ENCODE results near the gene CPPED1. TPM values are rescaled to one million over a fixed set of nuclear protein-coding genes. Genes with fewer than 3 reads are reported as not detected.

The CPPED1 gene
- total RNA-seq, 1 donor from 2014 or later: 20.1 TPM

GRCh38 chr16:12625068-12625467 is 178.6 kb downstream of the CPPED1 start:
- H3K27me3 ChIP-seq: no peaks in the 10 kb centered on the region
- ATAC-seq: no peak
- H3K4me1 ChIP-seq: no peaks in the 10 kb centered on the region
- H3K4me3 ChIP-seq: no peak overlapping the region
- no peaks in the 10 kb centered on the region for H3K36me3 ChIP-seq
- H3K9me3 ChIP-seq: no peaks in the 10 kb centered on the region
- DNase-seq: no peak
- H3K27ac ChIP-seq: no peak overlapping the region
- intact Hi-C loops (cut with DNase I): no loop called here
- TF ChIP-seq, protein P1, sequence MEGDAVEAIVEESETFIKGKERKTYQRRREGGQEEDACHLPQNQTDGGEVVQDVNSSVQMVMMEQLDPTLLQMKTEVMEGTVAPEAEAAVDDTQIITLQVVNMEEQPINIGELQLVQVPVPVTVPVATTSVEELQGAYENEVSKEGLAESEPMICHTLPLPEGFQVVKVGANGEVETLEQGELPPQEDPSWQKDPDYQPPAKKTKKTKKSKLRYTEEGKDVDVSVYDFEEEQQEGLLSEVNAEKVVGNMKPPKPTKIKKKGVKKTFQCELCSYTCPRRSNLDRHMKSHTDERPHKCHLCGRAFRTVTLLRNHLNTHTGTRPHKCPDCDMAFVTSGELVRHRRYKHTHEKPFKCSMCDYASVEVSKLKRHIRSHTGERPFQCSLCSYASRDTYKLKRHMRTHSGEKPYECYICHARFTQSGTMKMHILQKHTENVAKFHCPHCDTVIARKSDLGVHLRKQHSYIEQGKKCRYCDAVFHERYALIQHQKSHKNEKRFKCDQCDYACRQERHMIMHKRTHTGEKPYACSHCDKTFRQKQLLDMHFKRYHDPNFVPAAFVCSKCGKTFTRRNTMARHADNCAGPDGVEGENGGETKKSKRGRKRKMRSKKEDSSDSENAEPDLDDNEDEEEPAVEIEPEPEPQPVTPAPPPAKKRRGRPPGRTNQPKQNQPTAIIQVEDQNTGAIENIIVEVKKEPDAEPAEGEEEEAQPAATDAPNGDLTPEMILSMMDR (IDR thresholded peaks at IDR 0.05): no peak

DNA sequence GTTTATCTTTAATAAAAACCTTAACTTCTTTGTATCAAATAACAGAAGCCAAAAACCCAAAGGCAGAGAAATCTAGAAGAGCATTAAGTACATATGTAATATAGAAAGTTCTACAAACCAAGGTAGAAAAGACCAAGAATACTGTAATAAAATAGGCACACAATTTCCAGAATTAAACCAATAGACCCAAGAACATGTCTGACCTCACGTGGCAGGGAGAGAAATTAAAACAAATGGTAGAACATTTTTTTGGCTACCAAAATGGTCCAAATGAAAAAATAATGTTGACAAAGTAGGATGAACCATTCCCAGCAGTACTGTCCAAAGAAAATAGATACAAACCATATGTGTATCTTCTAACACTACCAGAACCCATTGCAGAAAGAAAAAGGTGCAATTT is 183.5 kb downstream of the CPPED1 start:
- no peaks in the 10 kb centered on the region for H3K4me1 ChIP-seq
- H3K4me3 ChIP-seq: no peak overlapping the region
- H3K27ac ChIP-seq: no peak overlapping the region
- H3K9me3 ChIP-seq: no peaks in the 10 kb centered on the region
- TF ChIP-seq, protein P1 (IDR thresholded peaks at IDR 0.05): no peak
- intact Hi-C loops (cut with DNase I): no loop called here
- H3K36me3 ChIP-seq: no peaks in the 10 kb centered on the region
- DNase-seq (no peak), ATAC-seq (no peak)
- H3K27me3 ChIP-seq: no peaks in the 10 kb centered on the region

GRCh38 chr16:12618515-12618914 is 185.2 kb downstream of the CPPED1 start:
- TF ChIP-seq, protein P1 (IDR thresholded peaks at IDR 0.05): no peak

DNA sequence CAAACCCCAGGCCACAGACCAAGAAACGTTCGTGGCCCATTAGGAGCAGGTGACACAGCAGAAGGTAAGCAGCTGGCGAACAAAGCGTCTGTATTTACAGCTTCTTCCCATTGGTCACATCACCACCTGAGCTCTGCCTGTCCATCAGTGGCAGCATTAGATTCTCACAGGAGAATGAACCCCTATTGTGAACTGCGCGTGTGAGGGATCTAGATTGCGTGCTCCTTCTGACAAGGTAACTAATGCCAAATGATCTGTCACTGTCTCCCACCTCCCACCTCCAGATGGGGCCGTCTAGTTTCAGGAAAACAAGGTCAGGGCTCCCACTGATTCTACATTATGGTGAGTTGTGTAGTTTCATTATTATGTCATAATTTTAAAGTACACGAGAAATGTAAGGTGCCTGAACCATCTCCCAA is 186.3 kb downstream of the CPPED1 start:
- intact Hi-C loops (cut with DNase I): no loop called here
- Histone ChIP-seq H3K4me3 (no peak overlapping the region), H3K36me3 (no peaks in the 10 kb centered on the region), H3K27ac (no peak overlapping the region), H3K4me1 (no peaks in the 10 kb centered on the region), H3K27me3 (no peaks in the 10 kb centered on the region), H3K9me3 (no peaks in the 10 kb centered on the region)
- TF ChIP-seq, protein P1 (IDR thresholded peaks at IDR 0.05): no peak
- no peak for ATAC-seq
- DNase-seq: no peak

More at GRCh38 chr16:12618515-12618914, 185.2 kb downstream of the CPPED1 start:
- DNase-seq (no peak), ATAC-seq (no peak)
- H3K9me3 ChIP-seq: no peaks in the 10 kb centered on the region
- H3K4me1 ChIP-seq: no peaks in the 10 kb centered on the region
- intact Hi-C loops (cut with DNase I): no loop called here
- H3K27me3 ChIP-seq: no peaks in the 10 kb centered on the region
- H3K4me3 ChIP-seq: no peak overlapping the region
- H3K27ac ChIP-seq: no peak overlapping the region
- H3K36me3 ChIP-seq: no peaks in the 10 kb centered on the region

DNA sequence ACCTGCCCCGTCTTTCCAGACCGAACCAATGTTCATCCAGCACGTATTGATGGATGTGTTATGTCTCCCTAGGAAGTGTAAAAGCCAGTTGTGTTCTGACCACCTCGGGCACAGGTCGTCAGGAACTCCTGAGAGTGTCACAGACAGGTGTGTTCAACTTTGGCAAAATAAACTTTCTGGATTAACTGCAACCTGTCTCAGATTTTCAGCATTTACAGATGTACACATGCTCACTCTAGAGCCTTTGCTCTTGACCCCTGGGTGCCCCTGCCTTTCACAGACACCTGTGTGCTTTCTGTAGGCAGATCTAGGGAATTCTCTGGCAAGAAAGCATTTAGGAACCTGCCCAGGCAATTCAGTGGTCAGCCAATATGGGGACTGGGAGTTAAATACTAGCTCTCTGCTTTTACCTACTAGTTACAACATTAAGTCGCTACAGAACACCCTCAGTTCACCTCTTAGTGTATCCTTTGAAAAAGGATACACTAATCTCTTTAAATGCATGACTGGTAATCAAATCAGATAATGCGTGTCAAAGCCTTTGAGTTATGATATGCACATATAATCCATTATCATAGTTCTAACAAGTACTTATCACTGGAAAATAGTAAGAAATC is 188.9 kb downstream of the CPPED1 start:
- intact Hi-C loops (cut with DNase I): no loop called here
- no peaks in the 10 kb centered on the region for H3K9me3 ChIP-seq
- DNase-seq: no peak
- no peaks in the 10 kb centered on the region for H3K36me3 ChIP-seq
- no peaks in the 10 kb centered on the region for H3K27me3 ChIP-seq
- H3K4me3 ChIP-seq: no peak overlapping the region
- TF ChIP-seq, protein P1 (IDR thresholded peaks at IDR 0.05): no peak
- no peak for ATAC-seq
- H3K27ac ChIP-seq: no peak overlapping the region
- H3K4me1 ChIP-seq: no peaks in the 10 kb centered on the region
